ENCODE measurements around the gene SDK2.

Gene SDK2

GRCh38 chr17:73536700-73537605, 107.3 kb downstream of the SDK2 start:
- Histone ChIP-seq H3K27ac (ENCODE audit: low read length) (no peak overlapping the region), H3K36me3 (ENCODE audit: control insufficient read depth, insufficient read depth, low read length) (no peaks in the 10 kb centered on the region), H3K9me3 (ENCODE audit: control insufficient read depth, insufficient read depth, low read length) (no peaks in the 10 kb centered on the region), H3K4me1 (ENCODE audit: control insufficient read depth, insufficient read depth, low read length) (peaks cover 6% of the 10 kb centered on the region; the same call in 1 of the 2 replicates), H3K27me3 (ENCODE audit: control insufficient read depth, insufficient read depth, low read length) (no peaks in the 10 kb centered on the region), H3K4me3 (ENCODE audit: low read length) (no peak overlapping the region)
- no peak for DNase-seq (ENCODE audit: low read depth, low spot score)
- no CpG with 5 or more reads among the region's 28 CpGs for WGBS (ENCODE audit: insufficient coverage, insufficient read length)

- Histone ChIP-seq H3K9me3 (ENCODE audit: control insufficient read depth, insufficient read depth, low read length) (no peaks in the 10 kb centered on the region), H3K36me3 (ENCODE audit: control insufficient read depth, insufficient read depth, low read length) (no peaks in the 10 kb centered on the region), H3K4me3 (ENCODE audit: low read length) (no peak overlapping the region), H3K27me3 (ENCODE audit: control insufficient read depth, insufficient read depth, low read length) (no peaks in the 10 kb centered on the region), H3K27ac (ENCODE audit: low read length) (no peak overlapping the region), H3K4me1 (ENCODE audit: control insufficient read depth, insufficient read depth, low read length) (peaks cover 6% of the 10 kb centered on the region; the same call in 1 of the 2 replicates)
- no CpG with 5 or more reads among the region's 6 CpGs for WGBS (ENCODE audit: insufficient coverage, insufficient read length)
- DNase-seq (ENCODE audit: low read depth, low spot score) = no peak
Observed at GRCh38 chr17:73535746-73536145, 108.5 kb downstream of the SDK2 start.

GRCh38 chr17:73534209-73534909, 109.9 kb downstream of the SDK2 start:
- DNase-seq (ENCODE audit: low read depth, low spot score) = no peak
- Histone ChIP-seq H3K27me3 (ENCODE audit: control insufficient read depth, insufficient read depth, low read length) (no peaks in the 10 kb centered on the region), H3K27ac (ENCODE audit: low read length) (no peak overlapping the region), H3K36me3 (ENCODE audit: control insufficient read depth, insufficient read depth, low read length) (no peaks in the 10 kb centered on the region), H3K9me3 (ENCODE audit: control insufficient read depth, insufficient read depth, low read length) (no peaks in the 10 kb centered on the region), H3K4me3 (ENCODE audit: low read length) (no peak overlapping the region), H3K4me1 (ENCODE audit: control insufficient read depth, insufficient read depth, low read length) (peaks cover 6% of the 10 kb centered on the region; the same call in 1 of the 2 replicates)
- no CpG with 5 or more reads among the region's 15 CpGs for WGBS (ENCODE audit: insufficient coverage, insufficient read length)

DNA sequence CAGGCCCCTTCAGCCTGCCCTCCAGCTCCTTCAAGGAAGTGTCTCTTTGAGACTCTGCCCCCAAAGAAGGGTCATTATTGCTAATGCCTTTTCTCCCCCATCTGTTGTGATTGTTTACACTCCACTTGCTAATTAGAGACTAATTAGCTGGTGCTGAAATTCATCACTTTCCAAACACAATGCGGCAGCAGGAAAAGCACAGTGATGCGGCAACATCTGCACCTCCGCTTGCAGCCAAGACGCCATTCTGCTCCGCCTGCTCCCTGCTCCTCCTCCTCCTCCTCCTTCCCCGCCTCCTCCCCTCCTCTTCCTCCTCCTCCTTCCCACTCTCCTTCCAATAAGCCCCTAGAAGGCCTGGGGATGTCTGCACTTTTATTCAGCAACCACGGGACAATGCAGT, 110.5 kb downstream of the SDK2 start:
- H3K4me3 ChIP-seq (ENCODE audit: low read length) = no peak overlapping the region
- WGBS (ENCODE audit: insufficient coverage, insufficient read length) = no CpG with 5 or more reads among the region's 7 CpGs
- H3K9me3 ChIP-seq (ENCODE audit: control insufficient read depth, insufficient read depth, low read length) = no peaks in the 10 kb centered on the region
- DNase-seq (ENCODE audit: low read depth, low spot score) = no peak
- H3K27me3 ChIP-seq (ENCODE audit: control insufficient read depth, insufficient read depth, low read length) = no peaks in the 10 kb centered on the region
- H3K36me3 ChIP-seq (ENCODE audit: control insufficient read depth, insufficient read depth, low read length) = no peaks in the 10 kb centered on the region
- H3K27ac ChIP-seq (ENCODE audit: low read length) = no peak overlapping the region
- peaks cover 6% of the 10 kb centered on the region; the same call in 1 of the 2 replicates for H3K4me1 ChIP-seq (ENCODE audit: control insufficient read depth, insufficient read depth, low read length)

- H3K4me3 ChIP-seq (ENCODE audit: low read length) = no peak overlapping the region
- peaks cover 6% of the 10 kb centered on the region; the same call in 1 of the 2 replicates for H3K4me1 ChIP-seq (ENCODE audit: control insufficient read depth, insufficient read depth, low read length)
- no peak overlapping the region for H3K27ac ChIP-seq (ENCODE audit: low read length)
- no CpG with 5 or more reads among the region's 13 CpGs for WGBS (ENCODE audit: insufficient coverage, insufficient read length)
- no peaks in the 10 kb centered on the region for H3K36me3 ChIP-seq (ENCODE audit: control insufficient read depth, insufficient read depth, low read length)
- DNase-seq (ENCODE audit: low read depth, low spot score) = no peak
- H3K27me3 ChIP-seq (ENCODE audit: control insufficient read depth, insufficient read depth, low read length) = no peaks in the 10 kb centered on the region
- no peaks in the 10 kb centered on the region for H3K9me3 ChIP-seq (ENCODE audit: control insufficient read depth, insufficient read depth, low read length)
Observed at GRCh38 chr17:73533127-73533526, 111.1 kb downstream of the SDK2 start.

DNA sequence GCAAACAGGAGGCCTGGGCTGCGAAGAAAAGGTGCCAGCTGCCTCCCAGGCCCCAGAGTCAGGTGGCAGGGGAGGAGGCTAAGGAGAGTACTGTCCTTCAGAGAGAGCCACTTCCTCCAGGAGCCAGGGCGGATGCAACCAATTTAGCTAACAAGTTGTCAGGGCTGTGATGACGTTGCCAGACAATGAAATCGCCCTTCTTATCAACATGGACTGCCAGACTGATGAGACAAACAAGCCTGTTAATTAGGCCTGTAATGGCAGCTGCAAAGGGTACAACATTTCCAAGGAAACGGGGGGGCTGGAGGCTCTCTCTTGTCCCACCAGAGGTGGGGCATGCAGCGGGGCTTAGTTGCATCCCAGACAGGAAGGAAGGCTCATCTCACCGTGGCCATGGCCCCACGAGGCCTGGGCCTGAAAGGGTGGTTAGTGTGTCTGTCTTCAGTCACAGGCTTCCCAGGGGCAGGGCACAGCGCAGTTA, 111.8 kb downstream of the SDK2 start:
- no peak for DNase-seq (ENCODE audit: low read depth, low spot score)
- Histone ChIP-seq H3K36me3 (ENCODE audit: control insufficient read depth, insufficient read depth, low read length) (no peaks in the 10 kb centered on the region), H3K27ac (ENCODE audit: low read length) (no peak overlapping the region), H3K4me3 (ENCODE audit: low read length) (no peak overlapping the region), H3K4me1 (ENCODE audit: control insufficient read depth, insufficient read depth, low read length) (peaks cover 6% of the 10 kb centered on the region; the same call in 1 of the 2 replicates), H3K9me3 (ENCODE audit: control insufficient read depth, insufficient read depth, low read length) (no peaks in the 10 kb centered on the region), H3K27me3 (ENCODE audit: control insufficient read depth, insufficient read depth, low read length) (no peaks in the 10 kb centered on the region)
- WGBS (ENCODE audit: insufficient coverage, insufficient read length) = no CpG with 5 or more reads among the region's 9 CpGs

- peaks cover 4% of the 10 kb centered on the region; the same call in 1 of the 2 replicates for H3K4me1 ChIP-seq (ENCODE audit: control insufficient read depth, insufficient read depth, low read length)
- no peaks in the 10 kb centered on the region for H3K36me3 ChIP-seq (ENCODE audit: control insufficient read depth, insufficient read depth, low read length)
- H3K4me3 ChIP-seq (ENCODE audit: low read length) = no peak overlapping the region
- H3K9me3 ChIP-seq (ENCODE audit: control insufficient read depth, insufficient read depth, low read length) = no peaks in the 10 kb centered on the region
- DNase-seq (ENCODE audit: low read depth, low spot score) = no peak
- no CpG with 5 or more reads among the region's 5 CpGs for WGBS (ENCODE audit: insufficient coverage, insufficient read length)
- no peak overlapping the region for H3K27ac ChIP-seq (ENCODE audit: low read length)
- no peaks in the 10 kb centered on the region for H3K27me3 ChIP-seq (ENCODE audit: control insufficient read depth, insufficient read depth, low read length)
Observed at GRCh38 chr17:73531158-73531557, 113.1 kb downstream of the SDK2 start.

- H3K27ac ChIP-seq (ENCODE audit: low read length) = no peak overlapping the region
- no CpG with 5 or more reads among the region's 7 CpGs for WGBS (ENCODE audit: insufficient coverage, insufficient read length)
- H3K27me3 ChIP-seq (ENCODE audit: control insufficient read depth, insufficient read depth, low read length) = no peaks in the 10 kb centered on the region
- H3K9me3 ChIP-seq (ENCODE audit: control insufficient read depth, insufficient read depth, low read length) = no peaks in the 10 kb centered on the region
- no peaks in the 10 kb centered on the region for H3K36me3 ChIP-seq (ENCODE audit: control insufficient read depth, insufficient read depth, low read length)
- DNase-seq (ENCODE audit: low read depth, low spot score) = no peak
- peaks cover 1% of the 10 kb centered on the region; the same call in 1 of the 2 replicates for H3K4me1 ChIP-seq (ENCODE audit: control insufficient read depth, insufficient read depth, low read length)
- no peak overlapping the region for H3K4me3 ChIP-seq (ENCODE audit: low read length)
Observed at GRCh38 chr17:73528679-73529078, 115.6 kb downstream of the SDK2 start.

DNA sequence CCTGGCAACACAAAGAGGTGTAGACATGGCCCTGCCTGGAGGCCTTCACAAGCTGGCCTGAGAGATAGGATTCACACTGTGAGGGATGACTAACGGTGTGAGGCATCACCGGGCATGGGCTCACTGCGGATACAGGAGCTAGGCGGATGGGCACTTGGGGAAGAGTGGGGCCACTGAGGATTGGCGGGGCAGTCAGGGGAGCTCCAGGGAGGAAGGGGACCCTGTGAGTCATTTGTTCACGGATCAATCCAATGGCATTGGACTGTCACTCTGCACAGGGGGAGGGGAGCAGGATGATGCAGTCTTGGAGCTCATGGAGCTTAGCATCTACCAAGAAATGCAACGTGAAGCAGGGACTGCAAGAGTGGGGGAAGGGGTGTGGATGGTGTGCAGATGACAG, 117.3 kb downstream of the SDK2 start:
- no peaks in the 10 kb centered on the region for H3K27me3 ChIP-seq (ENCODE audit: control insufficient read depth, insufficient read depth, low read length)
- no peak for DNase-seq (ENCODE audit: low read depth, low spot score)
- no peaks in the 10 kb centered on the region for H3K36me3 ChIP-seq (ENCODE audit: control insufficient read depth, insufficient read depth, low read length)
- H3K27ac ChIP-seq (ENCODE audit: low read length) = no peak overlapping the region
- WGBS (ENCODE audit: insufficient coverage, insufficient read length) = no CpG with 5 or more reads among the region's 7 CpGs
- no peaks in the 10 kb centered on the region for H3K9me3 ChIP-seq (ENCODE audit: control insufficient read depth, insufficient read depth, low read length)
- 0 out of 2 replicates have a peak, but pooled peaks cover 1% of the 10 kb centered on the region for H3K4me1 ChIP-seq (ENCODE audit: control insufficient read depth, insufficient read depth, low read length)
- H3K4me3 ChIP-seq (ENCODE audit: low read length) = no peak overlapping the region

- WGBS (ENCODE audit: insufficient coverage, insufficient read length) = no CpG with 5 or more reads among the region's 15 CpGs
- Histone ChIP-seq H3K4me1 (ENCODE audit: control insufficient read depth, insufficient read depth, low read length) (0 out of 2 replicates have a peak, but pooled peaks cover 1% of the 10 kb centered on the region), H3K27me3 (ENCODE audit: control insufficient read depth, insufficient read depth, low read length) (no peaks in the 10 kb centered on the region), H3K27ac (ENCODE audit: low read length) (no peak overlapping the region), H3K9me3 (ENCODE audit: control insufficient read depth, insufficient read depth, low read length) (no peaks in the 10 kb centered on the region), H3K36me3 (ENCODE audit: control insufficient read depth, insufficient read depth, low read length) (no peaks in the 10 kb centered on the region), H3K4me3 (ENCODE audit: low read length) (no peak overlapping the region)
- no peak for DNase-seq (ENCODE audit: low read depth, low spot score)
Observed at GRCh38 chr17:73524941-73525679, 119.1 kb downstream of the SDK2 start.
